K562 treated with DMSO at 1 percent for 48 hours (cell line): ENCODE results near the gene NXT1. TPM values are rescaled to one million over a fixed set of nuclear protein-coding genes. Genes with fewer than 3 reads are reported as not detected.

Experiments used
- total RNA-seq: library from RNA; unstranded; fragments of 300-600 nt; gene quantifications from 2 replicates; pipeline ENCODE4 v1.2.3, GENCODE V29; 2022; ENCODE audit warnings: low replicate concordance; ENCODE audit errors: extremely low read depth

NXT1 gene
- total RNA-seq = not detected in 2 replicates

DNA sequence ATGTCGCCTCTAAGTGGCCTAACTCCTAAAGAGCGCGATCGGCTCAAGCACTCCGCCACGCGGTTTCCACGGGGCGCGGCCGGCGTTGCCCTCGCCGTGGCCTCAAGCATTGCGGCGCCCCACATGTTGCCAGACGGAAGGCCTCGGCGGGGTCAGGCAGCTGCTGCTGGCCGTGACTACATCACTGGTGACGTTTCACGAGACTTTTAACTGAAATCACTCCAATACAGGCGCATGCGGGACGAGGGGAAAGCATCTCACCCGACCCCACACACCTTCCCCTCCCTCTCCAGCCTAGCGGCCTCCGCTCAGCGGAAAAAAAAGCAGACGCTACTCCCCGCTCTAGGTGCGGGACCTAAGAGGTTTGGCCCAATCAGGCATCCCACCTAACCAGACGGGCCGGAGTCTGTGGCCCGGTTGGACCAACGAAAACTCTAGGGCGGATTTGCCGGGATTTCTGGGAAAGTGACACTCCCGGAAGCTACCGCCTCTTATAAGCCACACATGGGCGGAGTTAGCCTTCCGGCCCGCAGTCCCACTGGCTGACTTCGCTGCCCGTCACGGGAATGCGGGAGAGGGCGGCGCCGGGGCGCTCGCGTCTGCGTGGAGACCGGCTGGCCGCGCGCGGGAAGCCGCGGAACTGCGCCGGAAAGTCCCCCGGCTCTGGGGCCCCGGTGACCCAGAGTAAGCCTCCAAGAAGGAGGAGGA is at the start of gene NXT1:
NXT1 (plus strand) TSS at position 596 of the 708 bp plus-strand sequence. CDS start 3,251 bp downstream, outside the sequence.

DNA sequence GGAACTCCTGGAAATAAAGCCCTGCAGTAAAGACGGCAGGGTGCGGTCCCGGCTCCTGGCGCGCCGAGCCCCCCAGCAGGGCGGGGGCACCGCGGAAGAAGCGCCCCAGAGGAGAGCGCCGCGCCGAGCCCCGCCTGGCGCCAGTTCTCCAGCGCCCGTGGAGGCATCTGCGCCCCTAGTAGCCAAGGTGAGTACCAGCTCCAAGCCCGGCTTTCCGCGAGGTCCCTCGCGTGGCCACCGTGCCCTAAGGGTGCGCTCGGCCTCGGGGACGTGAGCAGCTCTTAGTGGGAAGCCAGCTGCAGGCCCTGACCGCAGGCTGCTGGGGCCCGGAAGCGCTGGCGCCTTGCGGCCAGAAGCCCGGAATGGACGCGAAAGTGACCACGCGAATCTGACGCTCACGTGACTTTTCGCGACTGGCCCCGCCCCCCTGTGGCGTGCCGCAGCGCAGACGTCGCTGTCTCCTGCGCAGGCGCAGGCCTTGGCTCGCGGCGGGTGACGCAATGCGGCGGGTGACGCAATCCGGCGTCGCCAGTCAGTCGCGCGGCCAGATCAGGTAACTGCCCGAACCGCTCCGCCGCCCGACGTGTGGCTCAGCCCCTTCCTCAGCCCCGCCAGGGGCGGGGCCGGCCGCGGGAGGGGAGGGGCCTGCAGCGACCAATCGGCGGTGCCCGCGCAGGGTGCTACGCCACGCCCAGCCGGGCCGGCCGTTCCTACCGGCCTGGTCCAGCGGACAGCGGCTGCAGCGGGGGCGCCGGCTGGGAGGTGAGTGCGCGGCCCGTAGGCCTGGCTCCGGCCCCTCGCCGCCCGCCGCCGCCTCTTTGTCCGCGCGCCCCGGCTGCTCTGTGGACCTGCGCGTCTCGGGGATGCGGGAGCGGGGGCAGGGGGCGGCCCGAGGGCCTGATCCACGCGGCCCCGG is 11.1 kb downstream of the NXT1 start, which contains the start of gene GZF1:
GZF1 (plus strand) TSS at position 707 of the 916 bp plus-strand sequence. CDS start 2,202 bp downstream, outside the sequence.

Other genes with a start within 250 kb of the NXT1 start
- gene GZF1, start 11.4 kb downstream of the NXT1 start, total RNA-seq = not detected in 2 replicates
- not detected in 2 replicates for gene NAPB, start 70.7 kb downstream of the NXT1 start, total RNA-seq
- gene CSTL1, start 88.9 kb downstream of the NXT1 start, total RNA-seq = not detected in 2 replicates
- not detected in 2 replicates for gene CST11, start 102.1 kb downstream of the NXT1 start, total RNA-seq
- not detected in 2 replicates for gene CST8, start 140.3 kb downstream of the NXT1 start, total RNA-seq
- gene CST9L, start 217.7 kb downstream of the NXT1 start, total RNA-seq = not detected in 2 replicates